GM11168 (cell line): ENCODE measurements around the gene PTCH1.

ENCODE experiments used
- in situ Hi-C: fragments of 300-500 bp; cut with MboI; formaldehyde crosslinking; loops from one replicate; pipeline ENCODE4 v1.12.0; 2022; ENCODE audit warnings: low sequenced_read_pairs; ENCODE audit not compliant: unreplicated experiment

Gene PTCH1

GRCh38 chr9:95413793-95414192, 103.0 kb downstream of the PTCH1 start:
- in situ Hi-C loops, result no loop called here

GRCh38 chr9:95411054-95411892, 105.5 kb downstream of the PTCH1 start:
- in situ Hi-C loops, result no loop called here

GRCh38 chr9:95409650-95410426, 106.9 kb downstream of the PTCH1 start:
- in situ Hi-C loops, result no loop called here

- in situ Hi-C loops, result no loop called here
Observed at GRCh38 chr9:95407524-95407923, 109.2 kb downstream of the PTCH1 start.

- in situ Hi-C loops, result no loop called here
Observed at GRCh38 chr9:95406121-95406520, 110.7 kb downstream of the PTCH1 start.

- in situ Hi-C loops, result no loop called here
Observed at GRCh38 chr9:95399261-95399660, 117.5 kb downstream of the PTCH1 start.
